ENCODE results near the gene KRTAP6-3.

KRTAP6-3 gene

GRCh38 chr21:30616125-30616524, 23.9 kb downstream of the KRTAP6-3 start, which contains the start of gene KRTAP20-1:
KRTAP20-1 (plus strand) TSS chr21:30616425; CDS start chr21:30616455, 30 bp downstream.
- ATAC-seq, result no peak
- no peak for TF ChIP-seq GLIS3 (CRISPR knock-in tag; IDR thresholded peaks at IDR 0.05)
- no peak for TF ChIP-seq PPARA (CRISPR knock-in tag; IDR thresholded peaks at IDR 0.05; ENCODE audit: borderline replicate concordance)
- TF ChIP-seq, protein P1, sequence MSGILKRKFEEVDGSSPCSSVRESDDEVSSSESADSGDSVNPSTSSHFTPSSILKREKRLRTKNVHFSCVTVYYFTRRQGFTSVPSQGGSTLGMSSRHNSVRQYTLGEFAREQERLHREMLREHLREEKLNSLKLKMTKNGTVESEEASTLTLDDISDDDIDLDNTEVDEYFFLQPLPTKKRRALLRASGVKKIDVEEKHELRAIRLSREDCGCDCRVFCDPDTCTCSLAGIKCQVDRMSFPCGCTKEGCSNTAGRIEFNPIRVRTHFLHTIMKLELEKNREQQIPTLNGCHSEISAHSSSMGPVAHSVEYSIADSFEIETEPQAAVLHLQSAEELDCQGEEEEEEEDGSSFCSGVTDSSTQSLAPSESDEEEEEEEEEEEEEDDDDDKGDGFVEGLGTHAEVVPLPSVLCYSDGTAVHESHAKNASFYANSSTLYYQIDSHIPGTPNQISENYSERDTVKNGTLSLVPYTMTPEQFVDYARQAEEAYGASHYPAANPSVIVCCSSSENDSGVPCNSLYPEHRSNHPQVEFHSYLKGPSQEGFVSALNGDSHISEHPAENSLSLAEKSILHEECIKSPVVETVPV (CRISPR knock-in tag; IDR thresholded peaks at IDR 0.05), result no peak
- no peak for TF ChIP-seq RARB (CRISPR knock-in tag; IDR thresholded peaks at IDR 0.05)
- TF ChIP-seq, protein P2, sequence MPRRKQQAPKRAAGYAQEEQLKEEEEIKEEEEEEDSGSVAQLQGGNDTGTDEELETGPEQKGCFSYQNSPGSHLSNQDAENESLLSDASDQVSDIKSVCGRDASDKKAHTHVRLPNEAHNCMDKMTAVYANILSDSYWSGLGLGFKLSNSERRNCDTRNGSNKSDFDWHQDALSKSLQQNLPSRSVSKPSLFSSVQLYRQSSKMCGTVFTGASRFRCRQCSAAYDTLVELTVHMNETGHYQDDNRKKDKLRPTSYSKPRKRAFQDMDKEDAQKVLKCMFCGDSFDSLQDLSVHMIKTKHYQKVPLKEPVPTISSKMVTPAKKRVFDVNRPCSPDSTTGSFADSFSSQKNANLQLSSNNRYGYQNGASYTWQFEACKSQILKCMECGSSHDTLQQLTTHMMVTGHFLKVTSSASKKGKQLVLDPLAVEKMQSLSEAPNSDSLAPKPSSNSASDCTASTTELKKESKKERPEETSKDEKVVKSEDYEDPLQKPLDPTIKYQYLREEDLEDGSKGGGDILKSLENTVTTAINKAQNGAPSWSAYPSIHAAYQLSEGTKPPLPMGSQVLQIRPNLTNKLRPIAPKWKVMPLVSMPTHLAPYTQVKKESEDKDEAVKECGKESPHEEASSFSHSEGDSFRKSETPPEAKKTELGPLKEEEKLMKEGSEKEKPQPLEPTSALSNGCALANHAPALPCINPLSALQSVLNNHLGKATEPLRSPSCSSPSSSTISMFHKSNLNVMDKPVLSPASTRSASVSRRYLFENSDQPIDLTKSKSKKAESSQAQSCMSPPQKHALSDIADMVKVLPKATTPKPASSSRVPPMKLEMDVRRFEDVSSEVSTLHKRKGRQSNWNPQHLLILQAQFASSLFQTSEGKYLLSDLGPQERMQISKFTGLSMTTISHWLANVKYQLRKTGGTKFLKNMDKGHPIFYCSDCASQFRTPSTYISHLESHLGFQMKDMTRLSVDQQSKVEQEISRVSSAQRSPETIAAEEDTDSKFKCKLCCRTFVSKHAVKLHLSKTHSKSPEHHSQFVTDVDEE (CRISPR knock-in tag; IDR thresholded peaks at IDR 0.05), result no peak
- no peak for TF ChIP-seq ARNTL (CRISPR knock-in tag; IDR thresholded peaks at IDR 0.05; ENCODE audit: borderline replicate concordance, low read depth)
- no peak for TF ChIP-seq CREB5 (CRISPR knock-in tag; IDR thresholded peaks at IDR 0.05; ENCODE audit: low read depth)
- no peak for TF ChIP-seq TCF4 (CRISPR knock-in tag; IDR thresholded peaks at IDR 0.05; ENCODE audit: borderline replicate concordance)
- no peak for TF ChIP-seq ZFP3 (CRISPR knock-in tag; IDR thresholded peaks at IDR 0.05)
- TF ChIP-seq OSR1 (CRISPR knock-in tag; IDR thresholded peaks at IDR 0.05), result no peak
- TF ChIP-seq ESRRG (CRISPR knock-in tag; IDR thresholded peaks at IDR 0.05), result no peak
- TF ChIP-seq CSDC2 (CRISPR knock-in tag; IDR thresholded peaks at IDR 0.05), result no peak
- TF ChIP-seq TOX (CRISPR knock-in tag; IDR thresholded peaks at IDR 0.05; ENCODE audit: borderline replicate concordance), result no peak
- no peak for TF ChIP-seq ZNF70 (CRISPR knock-in tag; IDR thresholded peaks at IDR 0.05)
- TF ChIP-seq SNAI2 (CRISPR knock-in tag; IDR thresholded peaks at IDR 0.05), result no peak
- TF ChIP-seq ZFP30 (CRISPR knock-in tag; IDR thresholded peaks at IDR 0.05), result no peak
- TF ChIP-seq ZC3H10 (CRISPR knock-in tag; IDR thresholded peaks at IDR 0.05), result no peak
- TF ChIP-seq POU6F1 (CRISPR knock-in tag; IDR thresholded peaks at IDR 0.05; ENCODE audit: borderline replicate concordance, low read depth), result no peak

DNA sequence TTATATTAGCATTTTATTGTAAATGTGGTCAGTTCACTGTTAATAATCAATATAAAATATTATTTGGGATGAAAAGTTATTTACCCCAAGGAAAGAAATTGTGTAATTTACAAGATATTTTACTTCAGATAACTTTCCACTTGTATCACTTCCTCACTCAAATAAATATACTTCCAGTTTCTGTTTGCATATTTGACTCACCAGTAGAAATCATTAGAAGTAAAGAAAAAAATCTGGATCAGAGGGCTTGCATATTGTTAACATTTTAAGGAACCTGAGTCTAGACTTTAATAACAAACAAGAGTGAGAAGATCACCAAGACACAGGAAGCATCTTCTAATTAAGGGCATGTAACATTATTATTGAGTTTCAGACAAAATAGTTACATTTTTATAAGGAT, 27.8 kb downstream of the KRTAP6-3 start:
- TF ChIP-seq ZNF8 (CRISPR knock-in tag; IDR thresholded peaks at IDR 0.05) (no peak), POU6F1 (CRISPR knock-in tag; IDR thresholded peaks at IDR 0.05; ENCODE audit: borderline replicate concordance, low read depth) (no peak), ZC3H10 (CRISPR knock-in tag; IDR thresholded peaks at IDR 0.05) (no peak), ZFP3 (CRISPR knock-in tag; IDR thresholded peaks at IDR 0.05) (no peak), ESRRG (CRISPR knock-in tag; IDR thresholded peaks at IDR 0.05) (no peak), BACH2 (CRISPR knock-in tag; IDR thresholded peaks at IDR 0.05; ENCODE audit: borderline replicate concordance) (no peak), CREB5 (CRISPR knock-in tag; IDR thresholded peaks at IDR 0.05; ENCODE audit: low read depth) (no peak), RARB (CRISPR knock-in tag; IDR thresholded peaks at IDR 0.05) (no peak), TOX (CRISPR knock-in tag; IDR thresholded peaks at IDR 0.05; ENCODE audit: borderline replicate concordance) (no peak), TCF4 (CRISPR knock-in tag; IDR thresholded peaks at IDR 0.05; ENCODE audit: borderline replicate concordance) (no peak), ARNTL (CRISPR knock-in tag; IDR thresholded peaks at IDR 0.05; ENCODE audit: borderline replicate concordance, low read depth) (no peak), ZNF70 (CRISPR knock-in tag; IDR thresholded peaks at IDR 0.05) (no peak)
- TF ChIP-seq, protein P1 (CRISPR knock-in tag; IDR thresholded peaks at IDR 0.05), result no peak

More for the DNA sequence above, 27.8 kb downstream of the KRTAP6-3 start:
- no peak for ATAC-seq
